Endodermal cell (in vitro differentiated cells): ENCODE results near the gene GPHN. TPM values are rescaled to one million over a fixed set of nuclear protein-coding genes. Genes with fewer than 3 reads are reported as not detected.
A peak's percentile ranks its signal among the peaks of the same experiment; 100 is the strongest.

Experiments
- DNase-seq: peaks from one replicate; pipeline ENCODE4 v3.0.0-alpha.2; 2017
- H3K27ac ChIP-seq: 2 replicates; pipeline ENCODE4 v1.5.1; 2013; ENCODE audit warnings: mild to moderate bottlenecking, low read depth, low read length, moderate library complexity
- H3K27me3 ChIP-seq: 2 replicates; pipeline ENCODE4 v1.6.1; 2013; ENCODE audit warnings: mild to moderate bottlenecking, low read length, moderate library complexity; ENCODE audit not compliant: insufficient read depth, control insufficient read depth, poor library complexity, severe bottlenecking
- H3K36me3 ChIP-seq: 2 replicates; pipeline ENCODE4 v1.7.0; 2013; ENCODE audit warnings: mild to moderate bottlenecking, low read length, moderate library complexity; ENCODE audit not compliant: control insufficient read depth, insufficient read depth
- H3K4me1 ChIP-seq: one replicate; pipeline ENCODE4 v1.7.0; 2013; ENCODE audit warnings: low read length; ENCODE audit not compliant: control insufficient read depth, insufficient read depth
- H3K4me3 ChIP-seq: 2 replicates; pipeline ENCODE4 v1.5.1; 2013; ENCODE audit warnings: mild to moderate bottlenecking, low read length, moderate library complexity
- H3K9ac ChIP-seq: 2 replicates; pipeline ENCODE4 v1.6.1; 2013; ENCODE audit warnings: mild to moderate bottlenecking, low read length, moderate library complexity; ENCODE audit not compliant: poor library complexity, severe bottlenecking; ENCODE audit errors: extremely low read depth
- H3K9me3 ChIP-seq: 2 replicates; pipeline ENCODE4 v1.6.1; 2013; ENCODE audit warnings: mild to moderate bottlenecking, low read length, moderate library complexity; ENCODE audit not compliant: control insufficient read depth
- H3K27ac Mint-ChIP-seq: 2 replicates; pipeline ENCODE4 v1.8.0; 2020; ENCODE audit warnings: mixed read lengths
- H3K27me3 Mint-ChIP-seq: 2 replicates; pipeline ENCODE4 v1.8.0; 2021; ENCODE audit warnings: mild to moderate bottlenecking, mixed read lengths; ENCODE audit not compliant: insufficient read depth
- H3K36me3 Mint-ChIP-seq: 2 replicates; pipeline ENCODE4 v1.8.0; 2020; ENCODE audit warnings: low read depth, mixed read lengths
- H3K4me1 Mint-ChIP-seq: 2 replicates; pipeline ENCODE4 v1.8.0; 2020; ENCODE audit warnings: mixed read lengths
- H3K4me3 Mint-ChIP-seq: 2 replicates; pipeline ENCODE4 v1.8.0; 2020; ENCODE audit warnings: mild to moderate bottlenecking, moderate library complexity, mixed read lengths
- H3K9me3 Mint-ChIP-seq: 2 replicates; pipeline ENCODE4 v1.8.0; 2020; ENCODE audit warnings: mild to moderate bottlenecking, mixed read lengths
- WGBS, 2 experiments: methylation state at CpG; one replicate each; pipeline versions ENCODE4 v1.1.5 to v1.1.7; 2013; ENCODE audit warnings: missing lambda C conversion rate in 2 of 2, mixed read lengths in 1 of 2; ENCODE audit not compliant: insufficient coverage in 1 of 2, insufficient read length in 1 of 2; 5-methylcytosine and 5-hydroxymethylcytosine counted together
- total RNA-seq, 2 donors: library from RNA; stranded (reverse); fragmentation: NEBNext Ultra II Directional in 1 of 2; extraction: Animal tissue kit (Norgen Biotek cat#: 25700) in 1 of 2; gene quantifications; 2 replicates in 1 of 2; 3 replicates in 1 of 2; pipeline ENCODE4 v1.2.1, GENCODE V29; 2021
- TF ChIP-seq, protein P1 (sequence below): fragments of 200-600 bp; sonication (generic); conservative IDR thresholded peaks from 2 replicates; pipeline ENCODE4 v1.5.0; 2021; ENCODE audit warnings: antibody characterized with exemption, mild to moderate bottlenecking

The GPHN gene
- total RNA-seq, 2 donors from 2014 or later, result 12.4 to 15.0 TPM

DNA sequence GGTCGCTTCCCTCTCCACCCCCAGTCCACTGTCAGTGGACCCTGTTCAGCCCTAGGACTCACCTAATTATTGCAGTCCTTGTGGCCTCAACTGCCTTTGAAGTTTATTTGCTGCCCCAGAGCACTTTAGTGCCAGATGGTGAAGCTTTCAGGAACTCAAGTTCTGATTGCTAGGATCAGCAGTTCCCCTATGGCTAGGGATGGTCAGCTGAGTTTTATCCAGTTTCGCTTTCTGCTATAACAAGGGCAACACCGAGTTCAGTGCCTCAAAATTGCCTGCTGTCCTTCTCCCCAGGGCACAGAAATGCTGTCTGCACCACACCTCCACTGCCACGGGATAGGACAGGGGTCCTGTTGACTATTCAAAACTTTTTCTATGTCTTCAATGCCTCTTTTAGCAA lies 295.0 kb downstream of the GPHN start:
- no peak overlapping the region for H3K27ac Mint-ChIP-seq
- Histone ChIP-seq H3K9ac (no peak overlapping the region), H3K4me3 (no peak overlapping the region), H3K4me1 (no peaks in the 10 kb centered on the region), H3K27ac (no peak overlapping the region), H3K9me3 (peaks cover 31% of the 10 kb centered on the region), H3K27me3 (no peaks in the 10 kb centered on the region), H3K36me3 (no peaks in the 10 kb centered on the region)
- H3K27me3 Mint-ChIP-seq, result no peaks in the 10 kb centered on the region
- H3K4me3 Mint-ChIP-seq, result no peak overlapping the region
- peaks cover 14% of the 10 kb centered on the region for H3K36me3 Mint-ChIP-seq
- no peaks in the 10 kb centered on the region for H3K4me1 Mint-ChIP-seq
- WGBS, 2 experiments, result 95% methylated on average over 3 to 4 of the region's 4 CpGs
- H3K9me3 Mint-ChIP-seq, result peaks cover 27% of the 10 kb centered on the region
- DNase-seq, result no peak
- TF ChIP-seq, protein P1, sequence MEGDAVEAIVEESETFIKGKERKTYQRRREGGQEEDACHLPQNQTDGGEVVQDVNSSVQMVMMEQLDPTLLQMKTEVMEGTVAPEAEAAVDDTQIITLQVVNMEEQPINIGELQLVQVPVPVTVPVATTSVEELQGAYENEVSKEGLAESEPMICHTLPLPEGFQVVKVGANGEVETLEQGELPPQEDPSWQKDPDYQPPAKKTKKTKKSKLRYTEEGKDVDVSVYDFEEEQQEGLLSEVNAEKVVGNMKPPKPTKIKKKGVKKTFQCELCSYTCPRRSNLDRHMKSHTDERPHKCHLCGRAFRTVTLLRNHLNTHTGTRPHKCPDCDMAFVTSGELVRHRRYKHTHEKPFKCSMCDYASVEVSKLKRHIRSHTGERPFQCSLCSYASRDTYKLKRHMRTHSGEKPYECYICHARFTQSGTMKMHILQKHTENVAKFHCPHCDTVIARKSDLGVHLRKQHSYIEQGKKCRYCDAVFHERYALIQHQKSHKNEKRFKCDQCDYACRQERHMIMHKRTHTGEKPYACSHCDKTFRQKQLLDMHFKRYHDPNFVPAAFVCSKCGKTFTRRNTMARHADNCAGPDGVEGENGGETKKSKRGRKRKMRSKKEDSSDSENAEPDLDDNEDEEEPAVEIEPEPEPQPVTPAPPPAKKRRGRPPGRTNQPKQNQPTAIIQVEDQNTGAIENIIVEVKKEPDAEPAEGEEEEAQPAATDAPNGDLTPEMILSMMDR, result no peak

DNA sequence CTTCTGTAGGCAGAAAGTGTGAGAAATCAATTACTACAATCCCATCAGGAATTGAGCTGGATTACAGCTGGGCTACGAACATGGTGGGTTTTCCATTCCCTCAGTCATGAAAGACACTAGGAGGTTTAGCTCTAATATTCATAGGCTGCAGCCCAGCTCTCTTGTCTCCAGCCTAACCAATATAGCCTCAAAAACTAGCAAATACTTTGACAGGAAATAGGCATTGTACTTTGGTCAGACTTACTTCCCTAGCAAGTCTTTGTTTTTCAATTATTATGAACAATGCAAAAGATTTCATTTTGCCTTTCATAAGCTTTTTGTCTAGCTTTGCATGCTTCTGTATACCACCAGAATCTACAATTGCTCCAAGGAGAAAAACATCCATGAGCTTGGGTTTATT lies 296.2 kb downstream of the GPHN start:
- H3K27ac Mint-ChIP-seq, result no peak overlapping the region
- peaks cover 31% of the 10 kb centered on the region for H3K9me3 ChIP-seq
- no peaks in the 10 kb centered on the region for H3K4me1 Mint-ChIP-seq
- H3K27ac ChIP-seq, result no peak overlapping the region
- peaks cover 14% of the 10 kb centered on the region for H3K36me3 Mint-ChIP-seq
- H3K27me3 ChIP-seq, result no peaks in the 10 kb centered on the region
- DNase-seq, result no peak
- H3K9ac ChIP-seq, result no peak overlapping the region
- no peaks in the 10 kb centered on the region for H3K4me1 ChIP-seq
- WGBS, 2 experiments, result 93 to 100% methylated on average over 1 of the region's 1 CpG
- no peaks in the 10 kb centered on the region for H3K36me3 ChIP-seq
- H3K27me3 Mint-ChIP-seq, result no peaks in the 10 kb centered on the region
- TF ChIP-seq, protein P1, result no peak
- peaks cover 27% of the 10 kb centered on the region for H3K9me3 Mint-ChIP-seq
- H3K4me3 ChIP-seq, result no peak overlapping the region
- H3K4me3 Mint-ChIP-seq, result no peak overlapping the region

DNA sequence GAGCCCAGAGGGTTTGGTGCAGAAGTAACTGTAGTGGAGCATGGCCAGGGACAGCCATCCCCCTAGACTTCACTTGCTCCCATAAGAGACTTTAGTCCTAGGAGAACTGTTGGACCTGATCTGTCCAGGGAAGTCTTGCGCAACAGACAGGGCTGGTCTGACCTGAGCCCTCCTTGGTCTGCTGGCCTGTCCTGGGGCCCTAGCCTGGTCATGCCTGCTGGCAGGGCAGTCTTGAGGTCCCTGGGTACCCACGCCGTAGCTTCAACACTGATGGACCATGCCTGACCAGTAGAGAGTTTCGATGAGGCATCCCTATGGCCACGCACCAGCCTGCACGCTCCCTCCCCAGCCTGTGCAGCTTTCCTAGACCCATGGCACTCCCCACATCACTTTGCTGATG lies 305.7 kb downstream of the GPHN start:
- DNase-seq, result no peak
- peaks cover 25% of the 10 kb centered on the region for H3K9me3 Mint-ChIP-seq
- no peak overlapping the region for H3K4me3 Mint-ChIP-seq
- Histone ChIP-seq H3K4me3 (no peak overlapping the region), H3K27ac (no peak overlapping the region), H3K27me3 (no peaks in the 10 kb centered on the region), H3K4me1 (no peaks in the 10 kb centered on the region), H3K9me3 (peaks cover 13% of the 10 kb centered on the region), H3K36me3 (peaks cover 14% of the 10 kb centered on the region), H3K9ac (no peak overlapping the region)
- H3K27ac Mint-ChIP-seq, result peak overlapping the region; percentile 72
- no peaks in the 10 kb centered on the region for H3K27me3 Mint-ChIP-seq
- TF ChIP-seq, protein P1, result no peak
- no peaks in the 10 kb centered on the region for H3K4me1 Mint-ChIP-seq
- WGBS, 2 experiments, result 90 to 91% methylated on average over 4 to 6 of the region's 6 CpGs
- H3K36me3 Mint-ChIP-seq, result peaks cover 25% of the 10 kb centered on the region
